Left ventricle myocardium superior (tissue), 1 donor: Measurements from ENCODE around the gene LGALS3BP. TPM values are rescaled to one million over a fixed set of nuclear protein-coding genes. Genes with fewer than 3 reads are reported as not detected.

ENCODE experiments used
- ATAC-seq: fragments of 200-7000 bp; cut with Tn5 transposase; one replicate; pipeline ENCODE4 v1.9.1; 2020; ENCODE audit warnings: mild to moderate bottlenecking, moderate library complexity
- DNase-seq: peaks from one replicate; pipeline ENCODE4 v3.0.0-alpha.2; 2020
- intact Hi-C: fragments of 100-400 bp; cut with micrococcal nuclease; formaldehyde crosslinking; loops from one replicate; pipeline ENCODE4 v1.11.0; 2022
- total RNA-seq: library from RNA; stranded (reverse); fragmentation: NEBNext Ultra II Directional; extraction: Animal tissue kit (Norgen Biotek cat#: 25700); gene quantifications from one replicate; pipeline ENCODE4 v1.2.1, GENCODE V29; 2021
- donor health status: DM: no; HTN: yes; CAD: no; lungs with severe emphysema.

Gene LGALS3BP
- total RNA-seq, 1 donor from 2014 or later, result 822 TPM

- no peak for ATAC-seq
- intact Hi-C loops, result no loop called here
- DNase-seq, result peak; percentile 6
These were observed 38.6 kb upstream of the LGALS3BP start for GRCh38 chr17:79018370-79018695.

- no peak for ATAC-seq
- intact Hi-C loops, result no loop called here
- no peak for DNase-seq
These were observed 38.0 kb upstream of the LGALS3BP start for GRCh38 chr17:79017546-79018369.

GRCh38 chr17:79014158-79014758, 34.5 kb upstream of the LGALS3BP start:
- DNase-seq (no peak), ATAC-seq (no peak)
- intact Hi-C loops, result no loop called here

- no peak for DNase-seq
- intact Hi-C loops, result no loop called here
- no peak for ATAC-seq
These were observed 32.9 kb upstream of the LGALS3BP start for GRCh38 chr17:79012563-79013134.

GRCh38 chr17:79011451-79012147, 31.9 kb upstream of the LGALS3BP start:
- ATAC-seq (no peak), DNase-seq (no peak)
- intact Hi-C loops, result no loop called here

GRCh38 chr17:79010304-79010646, 30.6 kb upstream of the LGALS3BP start:
- DNase-seq, result no peak
- intact Hi-C loops, result no loop called here
- ATAC-seq, result peak; percentile 7

- ATAC-seq, result peak; percentile 98
- intact Hi-C loops, result no loop called here
- peak; percentile 93 for DNase-seq
These were observed 29.9 kb upstream of the LGALS3BP start, which contains the start of gene CANT1 for GRCh38 chr17:79009397-79010303. Gene CANT1 (minus strand): TSS chr17:79009764. CDS start chr17:78997622, 12,142 bp downstream.

GRCh38 chr17:79008666-79009387, 29.1 kb upstream of the LGALS3BP start:
- intact Hi-C loops, result no loop called here

GRCh38 chr17:79007504-79008381, 28.0 kb upstream of the LGALS3BP start:
- ATAC-seq (no peak), DNase-seq (no peak)
- intact Hi-C loops, result no loop called here

More at GRCh38 chr17:79008666-79009387, 29.1 kb upstream of the LGALS3BP start:
- ATAC-seq (no peak), DNase-seq (peak; percentile 29)

- DNase-seq (no peak), ATAC-seq (no peak)
- intact Hi-C loops, result no loop called here
These were observed 27.2 kb upstream of the LGALS3BP start for GRCh38 chr17:79006794-79007503.

GRCh38 chr17:79006046-79006445, 26.3 kb upstream of the LGALS3BP start:
- DNase-seq, result no peak
- no peak for ATAC-seq
- intact Hi-C loops, result no loop called here

GRCh38 chr17:79005063-79005861, 25.5 kb upstream of the LGALS3BP start:
- intact Hi-C loops, result no loop called here
- DNase-seq, result no peak
- ATAC-seq, result no peak

GRCh38 chr17:79003661-79004411, 24.1 kb upstream of the LGALS3BP start:
- DNase-seq (no peak), ATAC-seq (no peak)
- intact Hi-C loops, result no loop called here

GRCh38 chr17:79002796-79003593, 23.3 kb upstream of the LGALS3BP start:
- intact Hi-C loops, result no loop called here
- DNase-seq (no peak), ATAC-seq (no peak)

GRCh38 chr17:79002291-79002690, 22.6 kb upstream of the LGALS3BP start:
- DNase-seq (no peak), ATAC-seq (no peak)
- intact Hi-C loops, result no loop called here
